EH (cell line): ENCODE results near the gene HSPE1.
"Not testable (repeated sequence)": the region's sequence is repeated elsewhere in the genome, so short reads cannot be mapped to it uniquely, and the experiment has no call there.

Source experiments
- DNase-seq: peaks from one replicate; pipeline ENCODE4 v3.0.0-alpha.2; 2015; ENCODE audit warnings: low read depth

Gene HSPE1

DNA sequence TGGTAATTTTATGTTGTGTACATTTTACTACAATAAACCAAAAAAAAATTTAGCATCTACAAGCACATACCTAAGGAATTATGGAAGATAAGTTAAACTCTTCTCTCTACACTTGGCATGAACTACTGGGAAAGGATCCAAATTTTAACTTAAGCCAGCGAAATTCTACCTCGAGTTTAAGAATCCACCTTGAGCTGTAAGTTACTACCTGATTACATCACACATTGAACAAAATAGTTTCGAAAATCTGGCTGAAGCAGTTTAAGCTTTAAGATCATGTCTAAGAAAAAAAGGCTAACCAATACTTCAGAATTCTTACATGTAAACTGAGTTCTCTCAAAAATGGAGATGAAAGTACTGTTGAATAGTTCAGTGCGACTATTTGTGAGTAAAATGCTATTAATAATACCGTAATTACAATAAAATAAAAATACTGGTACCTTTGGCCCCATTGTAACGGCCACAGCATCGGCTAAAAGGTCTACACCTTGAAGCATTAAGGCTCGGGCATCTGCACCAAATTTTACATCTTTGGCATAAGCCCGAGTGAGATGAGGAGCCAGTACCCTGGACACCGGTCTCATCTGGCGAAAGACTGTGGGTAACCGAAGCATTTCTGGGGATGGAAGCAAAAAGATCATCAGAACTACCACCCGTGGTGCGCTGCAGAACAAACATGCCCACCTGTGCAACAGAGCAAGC lies 1.8 kb upstream of the HSPE1 start:
- DNase-seq, result peak; percentile 14

DNA sequence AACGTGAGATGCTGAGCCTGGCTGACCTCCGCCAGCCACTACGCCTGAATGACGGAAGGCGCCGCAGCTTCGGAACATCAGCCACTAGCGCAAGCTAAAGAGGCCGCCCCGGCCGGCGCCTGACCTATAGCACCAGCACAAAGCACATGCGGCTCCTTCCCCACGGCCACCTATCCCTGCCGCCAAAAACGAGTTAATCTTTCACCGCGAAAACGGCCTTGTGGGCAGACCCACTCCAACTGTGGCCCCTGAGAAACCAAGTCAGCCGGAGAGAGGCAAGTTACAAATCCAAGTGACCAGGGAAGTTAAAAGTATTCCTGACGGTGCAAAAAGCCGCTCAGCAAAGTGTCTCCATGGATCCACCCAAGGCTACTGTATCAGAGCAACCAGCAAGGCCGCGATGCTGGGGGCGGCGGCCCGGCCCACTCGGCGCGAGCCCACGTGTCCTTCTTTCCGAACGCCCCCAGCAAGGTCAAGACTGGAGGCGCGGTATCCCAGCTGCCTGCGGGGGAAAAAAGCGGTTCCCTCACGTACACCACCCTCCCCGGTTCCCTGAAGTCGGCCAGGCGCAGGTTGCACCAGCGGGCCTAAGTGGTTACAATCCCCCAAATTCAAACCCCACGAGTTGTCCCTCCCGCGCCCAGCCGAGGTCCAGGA lies 1.1 kb upstream of the HSPE1 start:
- peak; percentile 64 for DNase-seq

DNA sequence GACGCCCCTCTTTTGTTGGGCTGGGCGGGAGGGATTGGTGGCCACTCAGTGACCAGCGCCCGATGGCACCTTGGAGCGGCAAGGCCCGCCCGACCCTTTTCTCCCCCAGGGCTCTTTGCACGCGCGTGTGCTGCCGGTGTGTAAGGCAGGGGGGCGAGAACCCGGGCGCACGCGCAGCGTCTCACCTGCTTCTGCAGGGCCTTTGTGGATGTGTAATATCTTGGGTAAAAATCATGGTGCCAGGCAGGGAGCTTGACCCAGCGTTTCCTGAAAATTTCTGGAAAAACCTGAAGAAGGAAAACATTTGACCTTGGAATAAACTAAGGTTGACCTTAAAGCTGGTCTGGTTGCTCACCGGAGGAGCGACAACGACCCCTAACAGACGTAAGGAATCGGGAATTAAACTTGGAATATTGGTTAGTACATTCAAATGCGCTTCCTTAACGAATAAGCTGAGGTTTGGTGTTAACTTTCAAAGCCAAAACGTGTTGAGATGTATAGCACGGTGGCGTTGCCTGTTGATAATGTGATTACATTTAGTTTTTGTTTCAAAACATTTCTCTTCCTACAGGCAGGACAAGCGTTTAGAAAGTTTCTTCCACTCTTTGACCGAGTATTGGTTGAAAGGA lies 438 bp downstream of the HSPE1 start:
- DNase-seq, result peak; percentile 16

DNA sequence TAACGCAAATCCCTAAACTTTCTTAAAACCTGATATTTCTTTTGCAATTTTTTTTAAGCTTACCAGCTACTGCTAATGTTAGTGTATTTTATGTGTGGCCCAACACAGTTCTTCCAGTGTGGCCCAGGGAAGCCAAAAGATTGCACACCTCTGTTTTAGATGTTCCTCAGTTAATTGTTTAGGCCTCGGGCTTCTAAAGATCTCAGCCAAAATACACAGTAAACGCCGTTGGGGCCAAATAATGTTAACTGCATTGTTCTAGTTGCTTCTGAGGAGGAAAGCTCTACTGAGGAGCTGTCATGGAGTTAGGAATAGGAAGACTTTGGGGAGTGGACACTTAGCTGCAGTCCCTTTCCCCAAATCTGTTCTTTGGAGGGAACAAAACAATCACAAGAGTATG lies 2.0 kb downstream of the HSPE1 start:
- DNase-seq, result no peak

DNA sequence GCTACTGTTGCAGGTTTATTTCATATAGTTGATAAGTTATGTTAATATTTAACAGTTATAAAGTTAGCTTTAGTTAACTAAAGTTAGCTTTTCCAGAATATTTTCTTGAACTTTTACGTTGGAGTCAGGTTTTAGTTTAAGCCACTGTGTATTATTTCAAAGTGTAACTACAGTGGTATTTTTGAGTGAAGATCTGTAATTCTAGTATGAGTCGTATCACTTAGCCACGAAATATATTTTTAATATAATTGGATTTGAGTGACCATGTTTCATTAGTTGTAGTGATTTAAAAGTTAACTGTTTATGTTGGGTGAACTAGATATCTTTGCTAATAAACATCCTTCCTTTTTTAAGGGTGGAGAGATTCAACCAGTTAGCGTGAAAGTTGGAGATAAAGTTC lies 2.5 kb downstream of the HSPE1 start:
- no peak for DNase-seq

DNA sequence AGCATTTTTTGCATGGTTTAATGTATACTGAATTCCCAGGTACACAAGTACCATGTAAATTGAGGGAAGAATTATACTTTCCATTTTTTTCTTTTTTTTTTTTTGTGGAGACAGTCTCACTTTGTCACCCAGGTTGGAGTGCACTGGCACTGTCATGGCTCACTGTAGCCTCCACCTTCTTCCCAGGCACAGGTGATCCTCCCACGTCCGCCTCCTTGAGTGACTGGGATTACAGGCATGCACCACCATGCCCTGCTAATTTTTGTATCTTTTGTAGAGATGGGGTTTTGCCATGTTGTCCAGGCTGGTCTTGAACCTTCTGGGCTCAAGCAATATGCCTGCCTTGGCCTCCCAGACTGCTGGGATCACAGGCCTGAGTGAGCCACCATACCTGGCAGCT lies 3.8 kb downstream of the HSPE1 start:
- no peak for DNase-seq

DNA sequence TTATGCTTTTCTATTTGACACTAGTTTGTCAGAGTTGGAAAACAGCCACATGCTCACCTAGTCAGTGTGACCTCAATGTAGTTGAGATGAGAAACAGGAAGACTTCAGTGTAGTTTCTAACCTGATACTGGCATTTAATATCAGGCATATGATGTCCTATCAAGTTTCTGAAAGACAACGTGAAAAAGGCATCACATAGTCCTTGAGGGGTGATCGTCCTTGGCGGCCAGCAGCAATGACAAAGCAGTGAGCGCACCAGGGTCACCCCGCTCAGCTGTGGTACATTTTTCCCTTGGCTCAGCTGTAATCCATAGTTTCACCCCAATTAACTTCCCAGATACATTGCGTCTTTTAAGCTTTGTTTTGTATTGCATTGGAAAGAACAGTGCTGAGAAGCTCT lies 4.3 kb downstream of the HSPE1 start:
- no peak for DNase-seq

DNA sequence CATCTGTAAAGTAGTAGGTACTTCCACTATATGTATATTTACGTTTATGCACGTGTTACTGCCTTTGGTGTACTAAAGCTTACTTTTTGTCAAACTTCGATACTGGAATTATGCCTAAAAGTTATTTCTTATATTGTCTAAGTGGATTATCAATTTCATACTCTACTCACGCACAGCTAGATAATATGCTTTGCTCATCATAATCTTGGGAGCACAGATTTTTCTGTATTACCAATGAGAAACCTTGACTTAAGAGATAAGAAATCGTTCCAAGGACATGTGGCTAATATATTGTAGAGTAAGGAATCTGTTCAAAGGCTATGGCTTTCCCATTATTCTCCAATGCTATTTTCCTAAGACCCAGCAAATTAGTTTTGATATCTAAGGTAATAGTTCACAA lies 6.5 kb downstream of the HSPE1 start:
- no peak for DNase-seq

DNA sequence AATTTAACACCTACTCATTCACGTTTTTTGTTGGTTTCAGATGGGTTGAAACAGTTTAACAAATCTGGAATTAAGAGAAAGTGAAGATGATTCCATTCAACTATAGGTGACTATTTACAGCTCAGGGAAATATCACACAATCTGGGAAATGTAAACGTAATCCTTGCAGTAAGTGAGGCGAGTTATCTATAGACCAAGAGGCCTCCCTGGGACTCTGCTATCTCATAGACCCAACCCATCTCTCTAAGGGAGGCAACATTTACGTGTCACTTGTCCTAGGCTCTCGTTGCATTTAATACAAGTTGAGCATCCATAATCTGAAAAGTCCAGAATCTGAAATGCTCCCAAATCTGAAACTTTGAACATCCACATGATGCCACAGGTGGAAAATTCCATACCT lies 13.7 kb downstream of the HSPE1 start:
- no peak for DNase-seq

DNA sequence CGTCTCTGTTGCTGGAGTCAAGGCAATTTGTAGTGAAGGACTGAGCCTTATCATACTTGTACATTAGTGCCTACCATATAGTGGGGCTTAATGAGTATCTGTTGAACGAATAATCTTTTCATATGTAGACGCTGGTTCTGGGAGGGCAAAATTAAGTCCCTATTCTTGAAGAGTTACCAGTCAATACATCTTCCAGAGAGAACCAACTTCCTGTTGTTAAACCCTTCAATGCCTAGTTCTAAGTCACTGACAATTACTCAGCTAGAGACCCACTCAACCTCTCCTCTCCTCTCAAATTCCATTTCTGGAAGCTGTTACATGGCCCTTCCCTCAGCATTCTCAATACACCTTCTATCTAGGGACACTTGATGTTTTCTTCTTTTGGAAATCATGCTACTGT lies 14.6 kb downstream of the HSPE1 start:
- DNase-seq, result peak; percentile 21

DNA sequence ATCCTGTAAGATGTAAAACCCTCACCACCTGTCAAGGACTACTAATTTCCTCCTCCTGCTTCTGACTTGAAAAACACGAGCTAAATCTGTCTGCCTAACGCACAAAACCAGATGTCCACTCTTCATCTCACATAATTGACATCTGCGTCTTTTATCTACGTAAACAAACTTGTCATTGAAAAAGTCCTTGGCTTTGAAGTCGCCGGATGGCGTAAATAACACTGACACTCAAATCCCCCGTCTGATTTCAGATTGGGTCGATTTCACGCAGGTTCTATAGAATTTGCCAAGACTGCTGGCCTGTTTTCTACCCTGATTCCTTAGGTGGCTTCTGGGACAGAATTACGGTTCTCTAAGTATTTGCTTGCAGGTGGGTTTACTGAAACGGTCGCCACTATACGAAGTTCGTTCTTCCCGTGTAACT lies 15.1 kb downstream of the HSPE1 start:
- DNase-seq, result no peak

DNA sequence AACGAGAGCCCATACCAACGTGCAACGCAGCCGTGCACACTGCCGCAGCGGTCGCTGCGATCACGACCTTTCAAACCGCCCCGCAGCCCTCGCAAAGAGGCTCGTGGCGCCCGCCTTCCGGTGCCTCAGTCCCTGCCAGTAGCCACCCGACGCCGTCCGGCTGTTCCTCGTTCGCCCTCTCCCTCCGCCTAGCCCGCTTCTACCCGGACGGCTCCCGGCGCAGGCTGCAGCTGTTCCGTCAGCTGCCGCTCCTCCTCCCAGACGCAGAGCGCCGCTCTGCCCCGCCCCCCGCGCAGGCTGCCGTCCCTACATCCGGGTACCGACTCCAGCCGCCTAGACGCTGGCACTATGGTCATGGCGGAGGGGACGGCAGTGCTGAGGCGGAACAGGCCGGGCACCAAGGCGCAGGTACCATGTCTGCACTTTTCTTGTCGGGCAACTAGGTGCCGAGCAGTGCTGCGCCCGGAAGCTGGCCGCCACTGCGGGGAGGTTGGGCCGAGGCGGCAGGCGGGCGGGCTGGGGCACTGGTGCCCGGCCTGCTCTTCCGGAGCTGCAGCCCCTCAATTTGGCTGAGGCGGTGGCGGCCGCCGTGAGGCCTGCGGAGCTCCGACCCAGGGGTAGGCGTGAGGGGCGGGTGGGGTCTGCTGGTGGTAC lies 15.7 kb downstream of the HSPE1 start, which contains the start of gene MOB4:
MOB4 (plus strand) TSS at position 328 of the 654 bp plus-strand sequence; CDS start at position 349, 21 bp downstream.
- peak; percentile 95 for DNase-seq

DNA sequence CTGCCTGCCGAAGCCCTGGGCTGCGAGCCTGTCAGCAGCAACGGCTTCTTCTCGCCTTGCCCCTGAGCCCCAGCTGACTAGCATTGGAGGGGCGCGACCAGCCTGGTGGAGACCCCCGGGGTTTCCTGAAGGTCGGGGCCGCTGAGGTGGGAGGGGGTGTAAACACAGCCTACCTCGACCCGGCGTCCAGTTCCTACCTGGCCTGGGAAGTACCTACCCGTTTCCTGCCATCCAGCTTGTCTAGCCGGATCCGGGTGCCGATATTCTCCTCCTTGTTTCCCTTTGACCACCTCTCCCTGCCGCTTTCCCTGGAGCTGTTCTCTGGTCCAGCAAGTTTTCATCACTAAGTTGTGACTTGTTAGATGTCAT lies 16.2 kb downstream of the HSPE1 start:
- peak; percentile 52 for DNase-seq

DNA sequence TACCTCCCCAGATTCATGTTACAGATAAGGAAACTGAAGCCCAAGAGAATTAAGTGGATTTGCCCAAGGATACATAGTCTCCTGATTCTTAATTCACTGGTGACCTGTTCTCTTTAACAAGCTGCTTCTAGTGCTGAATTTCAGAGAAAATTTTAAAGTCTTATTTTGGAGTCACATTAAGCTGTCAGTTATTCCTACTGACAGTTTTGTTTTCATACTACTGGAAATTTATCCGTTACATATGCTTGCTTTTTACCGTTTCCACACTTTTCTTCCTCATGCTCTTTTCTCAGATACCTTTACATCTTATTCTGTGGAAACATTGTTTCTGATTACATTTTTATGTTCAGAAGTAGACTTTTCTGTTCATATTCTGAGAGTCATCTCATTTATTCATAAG lies 17.0 kb downstream of the HSPE1 start:
- no peak for DNase-seq

DNA sequence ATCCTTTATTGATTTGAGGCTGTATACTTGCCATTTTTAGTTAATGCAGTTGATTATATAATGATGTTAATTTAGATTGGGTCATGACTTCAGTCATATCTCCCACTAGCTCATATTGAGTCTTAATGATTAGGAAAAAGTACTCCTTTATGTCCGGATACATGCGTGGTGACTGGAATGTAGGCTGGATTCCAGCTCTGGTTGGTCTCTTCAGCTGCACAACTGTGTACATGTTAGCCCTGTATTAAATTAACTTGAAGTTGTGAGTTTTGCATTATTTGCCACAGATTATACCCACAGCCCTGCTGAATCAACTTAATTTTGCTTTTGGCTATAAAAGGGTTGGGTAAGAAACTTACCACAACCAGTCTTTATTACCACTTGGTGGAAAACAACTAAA lies 38.2 kb downstream of the HSPE1 start:
- peak; percentile 37 for DNase-seq

DNA sequence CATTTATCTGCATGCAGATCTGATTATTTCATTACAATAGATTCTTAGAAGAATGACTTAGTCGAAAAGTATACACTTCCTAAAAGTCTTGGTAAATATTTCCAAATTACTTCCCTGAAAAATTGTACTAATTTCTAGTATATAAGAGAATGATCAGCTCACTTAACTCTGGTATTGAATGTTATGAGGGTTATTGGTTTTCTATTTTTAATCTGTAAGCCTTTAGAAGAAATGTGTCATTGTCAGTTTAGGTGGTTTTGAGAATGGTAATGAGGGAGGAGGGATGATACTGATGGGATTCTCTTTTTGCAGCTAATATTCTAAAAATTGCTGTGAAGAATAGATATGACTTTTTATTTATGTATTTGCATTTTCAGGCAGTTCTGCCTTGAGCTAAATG lies 39.6 kb downstream of the HSPE1 start:
- no peak for DNase-seq

DNA sequence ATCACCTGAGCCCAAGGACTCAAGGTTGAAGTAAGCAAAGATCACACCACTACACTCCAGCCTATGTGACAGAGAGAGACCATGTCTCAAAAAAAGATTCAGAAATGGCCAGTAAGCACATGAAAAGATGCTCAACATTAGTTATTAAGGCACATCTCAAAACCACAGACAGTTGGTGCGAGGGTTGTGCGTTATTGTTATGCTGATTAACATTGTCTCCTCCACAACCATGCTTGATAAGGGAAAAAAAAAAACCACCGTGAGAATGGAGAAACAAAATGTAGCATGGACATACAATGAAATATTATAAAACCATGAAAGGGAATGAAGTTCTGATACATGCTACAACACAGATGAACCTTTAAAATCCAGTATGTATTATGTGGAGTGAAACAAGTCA lies 43.0 kb downstream of the HSPE1 start:
- no peak for DNase-seq

DNA sequence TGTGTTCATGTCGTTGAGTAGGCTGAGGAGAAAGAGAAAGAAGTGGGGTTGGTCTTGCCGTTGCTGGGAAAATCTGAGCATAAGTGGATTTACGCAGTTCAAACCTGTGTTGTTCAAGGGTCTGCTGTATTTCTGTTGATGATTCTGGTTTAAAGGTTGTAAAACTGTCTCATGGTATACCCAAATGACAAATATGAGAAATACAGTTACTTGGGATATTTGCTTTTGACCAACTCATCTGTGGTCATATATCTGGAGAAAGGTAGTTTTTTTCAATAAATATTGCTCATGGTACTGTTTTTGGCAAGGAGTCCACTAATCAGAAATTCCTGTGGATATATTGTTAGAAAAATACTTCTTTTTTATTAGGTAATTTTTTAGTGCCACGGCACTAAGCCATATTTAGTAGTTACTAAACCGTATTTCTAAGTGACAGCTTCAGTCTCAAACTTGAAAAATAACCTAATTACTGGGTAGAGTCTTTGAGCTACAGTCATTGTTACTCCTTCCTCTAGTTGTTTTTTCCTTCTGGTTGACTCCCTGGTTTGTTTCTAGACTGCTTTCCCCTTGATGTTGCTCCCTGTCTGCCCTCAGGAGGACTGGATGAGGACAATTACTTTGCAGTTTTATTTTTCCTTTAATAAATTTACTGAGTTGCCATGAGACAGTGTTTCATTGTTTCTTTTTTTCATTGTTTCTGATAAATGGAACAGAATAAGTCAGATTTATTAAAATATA lies 47.2 kb downstream of the HSPE1 start:
- no peak for DNase-seq

DNA sequence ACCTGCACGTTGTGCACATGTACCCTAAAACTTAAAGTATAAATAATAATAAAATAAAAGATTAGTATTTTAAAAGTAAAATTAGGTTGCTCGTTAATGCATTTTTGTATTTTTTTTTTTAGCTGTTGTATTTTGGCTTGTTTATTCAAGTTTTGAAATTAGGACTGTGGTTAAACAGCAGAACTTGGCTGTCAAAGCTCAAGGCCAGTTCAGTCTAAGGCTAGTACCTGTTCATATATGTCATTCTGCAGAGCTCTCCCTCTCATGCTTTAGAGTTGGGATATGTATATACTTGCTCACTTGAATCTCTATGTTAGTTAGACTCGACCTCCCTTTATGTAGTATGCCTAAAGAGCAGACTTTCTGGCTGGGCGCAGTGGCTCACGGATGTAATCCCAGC lies 48.4 kb downstream of the HSPE1 start:
- DNase-seq, result no peak

DNA sequence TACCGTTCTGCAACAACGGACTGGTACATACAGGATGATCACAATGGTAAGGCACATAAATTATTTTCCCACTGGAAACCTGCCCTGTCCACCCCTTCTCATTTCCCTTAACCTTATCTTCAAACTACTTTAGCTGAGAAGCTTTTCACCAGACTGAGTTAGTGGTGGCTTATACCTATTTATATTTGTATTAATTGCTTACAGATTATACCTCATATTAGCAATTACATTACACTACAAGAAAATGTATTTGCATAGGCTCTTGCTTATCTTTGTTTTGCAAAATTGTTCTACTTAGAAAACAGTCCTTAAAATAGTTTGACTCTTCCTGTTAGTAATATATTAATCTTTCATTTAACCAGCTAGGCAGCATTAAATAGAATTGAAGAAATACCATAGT lies 51.1 kb downstream of the HSPE1 start:
- DNase-seq, result not testable (repeated sequence)
